ENCODE measurements around the gene CIITA.

CIITA gene

GRCh38 chr16:10978871-10979446 lies 102.0 kb downstream of the CIITA start:
- DNase-seq (ENCODE audit: low read depth in 2 of 2) = no peak

GRCh38 chr16:10979717-10980601 lies 103.0 kb downstream of the CIITA start:
- no peak for DNase-seq (ENCODE audit: low read depth in 2 of 2)

GRCh38 chr16:10980813-10981212 lies 103.8 kb downstream of the CIITA start:
- no peak for DNase-seq (ENCODE audit: low read depth in 2 of 2)

GRCh38 chr16:10981697-10982216 lies 104.8 kb downstream of the CIITA start:
- DNase-seq (ENCODE audit: low read depth in 2 of 2) = no peak

GRCh38 chr16:10982465-10983150 lies 105.6 kb downstream of the CIITA start:
- DNase-seq (ENCODE audit: low read depth in 2 of 2) = no peak

GRCh38 chr16:10983159-10983558 lies 106.2 kb downstream of the CIITA start:
- DNase-seq (ENCODE audit: low read depth in 2 of 2) = no peak

- DNase-seq (ENCODE audit: low read depth in 2 of 2) = no peak
These were observed 107.5 kb downstream of the CIITA start for GRCh38 chr16:10984509-10984908.

All from stimulated activated CD8-positive, alpha-beta memory T cell treated with anti-CD3 and anti-CD28 coated beads, Interleukin-15, amount 100 ng/mL, for 4 hours (primary cell).